GM23248 (cell line): ENCODE results near the gene UTS2R. TPM values are rescaled to one million over a fixed set of nuclear protein-coding genes. Genes with fewer than 3 reads are reported as not detected.

Experiments used
- DNase-seq: peaks from one replicate; pipeline ENCODE4 v3.0.0-alpha.2; 2015
- H2AFZ ChIP-seq: fragments of 200-600 bp; sonication (generic); 2 replicates; pipeline ENCODE4 v1.6.1; 2016; ENCODE audit warnings: antibody characterized with exemption
- H3F3A ChIP-seq: fragments of 200-600 bp; sonication (generic); 2 replicates; pipeline ENCODE4 v1.6.1; 2016; ENCODE audit warnings: mild to moderate bottlenecking, antibody characterized with exemption, mixed run types; ENCODE audit not compliant: insufficient read depth
- H3K27ac ChIP-seq: fragments of 200-600 bp; sonication (generic); 2 replicates; pipeline ENCODE4 v1.5.1; 2016; ENCODE audit warnings: mild to moderate bottlenecking
- H3K27me3 ChIP-seq: fragments of 200-600 bp; sonication (generic); replicated peaks from 2 replicates; pipeline ENCODE4 v1.6.1; 2016; ENCODE audit warnings: mild to moderate bottlenecking; ENCODE audit not compliant: insufficient read depth
- H3K36me3 ChIP-seq: fragments of 200-600 bp; sonication (generic); 2 replicates; pipeline ENCODE4 v1.6.1; 2016; ENCODE audit warnings: low read depth, mild to moderate bottlenecking
- H3K4me1 ChIP-seq: fragments of 200-600 bp; sonication (generic); 2 replicates; pipeline ENCODE4 v1.6.1; 2016; ENCODE audit warnings: mild to moderate bottlenecking; ENCODE audit not compliant: insufficient read depth
- H3K4me2 ChIP-seq: fragments of 200-600 bp; sonication (generic); one replicate; pipeline ENCODE4 v1.6.1; 2016; ENCODE audit warnings: mild to moderate bottlenecking; ENCODE audit not compliant: unreplicated experiment
- H3K4me3 ChIP-seq: fragments of 200-600 bp; sonication (generic); 2 replicates; pipeline ENCODE4 v1.5.1; 2016; ENCODE audit warnings: mild to moderate bottlenecking
- H3K79me2 ChIP-seq: fragments of 200-600 bp; sonication (generic); 2 replicates; pipeline ENCODE4 v1.6.1; 2016; ENCODE audit warnings: mild to moderate bottlenecking; ENCODE audit not compliant: insufficient read depth
- H3K9ac ChIP-seq: fragments of 200-600 bp; sonication (generic); 2 replicates; pipeline ENCODE4 v1.6.1; 2016; ENCODE audit warnings: mild to moderate bottlenecking
- H3K9me2 ChIP-seq: fragments of 200-600 bp; sonication (generic); 2 replicates; pipeline ENCODE4 v1.6.1; 2016; ENCODE audit warnings: mixed run types, mild to moderate bottlenecking, moderate library complexity; ENCODE audit not compliant: insufficient read depth
- H3K9me3 ChIP-seq: fragments of 200-600 bp; sonication (generic); one replicate; pipeline ENCODE4 v1.6.1; 2017; ENCODE audit warnings: low read depth
- H4K20me1 ChIP-seq: fragments of 200-600 bp; sonication (generic); 2 replicates; pipeline ENCODE4 v1.6.0; 2016; ENCODE audit not compliant: insufficient read depth
- EZH2 ChIP-seq: fragments of 200-600 bp; sonication (generic); IDR thresholded peaks from 2 replicates; pipeline ENCODE4 v1.6.1; 2018; ENCODE audit warnings: antibody characterized with exemption, mild to moderate bottlenecking; ENCODE audit not compliant: insufficient read depth, poor library complexity, severe bottlenecking
- EZH2phosphoT487 ChIP-seq: fragments of 200-600 bp; sonication (generic); IDR thresholded peaks from 2 replicates; pipeline ENCODE4 v1.6.1; 2018; ENCODE audit warnings: antibody characterized with exemption, moderate library complexity, mild to moderate bottlenecking, low read depth; ENCODE audit not compliant: insufficient read depth
- WGBS, 2 experiments: methylation state at CpG; one replicate each; pipeline ENCODE4 v1.1.6; 2015 to 2017; ENCODE audit warnings: low lambda C conversion rate in 2 of 2, low coverage in 1 of 2; ENCODE audit errors: missing lambda C conversion rate in 2 of 2; 5-methylcytosine and 5-hydroxymethylcytosine counted together
- in situ Hi-C: fragments of 300-500 bp; cut with MboI; formaldehyde crosslinking; loops from 2 replicates; pipeline ENCODE4 v1.15.0; 2020
- polyA plus RNA-seq: library from polyadenylated mRNA; unstranded; fragments of >200 nt; fragmentation: Nextera tagmentation; extraction: Ambion mirVana; gene quantifications from 2 replicates; pipeline ENCODE4 v1.2.1, GENCODE V29; 2016
- small RNA-seq: library from RNA; depleted of rRNA; stranded (forward); fragments of <200 nt; gene quantifications from one replicate; pipeline ENCODE3, GENCODE V24; 2014; ENCODE audit warnings: low read depth, low replicate concordance
- total RNA-seq: library from RNA; depleted of rRNA; stranded (reverse); fragments of >200 nt; shearing (Covaris generic); gene quantifications from 2 replicates; pipeline ENCODE4 v1.2.3, GENCODE V29; 2014; rRNA removed

UTS2R gene
- total and polyA plus RNA-seq, 2 experiments from 2014 or later, result not detected

GRCh38 chr17:82424001-82424862, 52.7 kb downstream of the UTS2R start:
- H3F3A ChIP-seq, result no peaks in the 10 kb centered on the region
- no peak overlapping the region for H3K4me3 ChIP-seq
- in situ Hi-C loops, result no loop called here
- H3K27me3 ChIP-seq, result no peaks in the 10 kb centered on the region
- DNase-seq, result peak; percentile 66
- H4K20me1 ChIP-seq, result no peaks in the 10 kb centered on the region
- no peak overlapping the region for H3K9ac ChIP-seq
- no peaks in the 10 kb centered on the region for H3K9me3 ChIP-seq
- no peaks in the 10 kb centered on the region for H3K79me2 ChIP-seq
- no peak overlapping the region for H3K27ac ChIP-seq
- peaks cover 6% of the 10 kb centered on the region; the same call in 1 of the 2 replicates for H3K4me1 ChIP-seq
- TF ChIP-seq EZH2phosphoT487, result no peak
- no peak for TF ChIP-seq EZH2
- WGBS, 2 experiments, result 72 to 74% methylated on average over 25 of the region's 25 CpGs
- H3K9me2 ChIP-seq, result no peaks in the 10 kb centered on the region
- H2AFZ ChIP-seq, result no peak overlapping the region
- H3K4me2 ChIP-seq, result no peak overlapping the region
- H3K36me3 ChIP-seq, result no peaks in the 10 kb centered on the region

GRCh38 chr17:82424863-82425159, 53.2 kb downstream of the UTS2R start:
- Histone ChIP-seq H3K27ac (no peak overlapping the region), H3K9me2 (no peaks in the 10 kb centered on the region), H3K27me3 (no peaks in the 10 kb centered on the region), H3K9me3 (no peaks in the 10 kb centered on the region), H3K36me3 (no peaks in the 10 kb centered on the region), H3K9ac (no peak overlapping the region), H3F3A (no peaks in the 10 kb centered on the region), H3K79me2 (no peaks in the 10 kb centered on the region), H3K4me2 (no peak overlapping the region), H3K4me3 (no peak overlapping the region), H2AFZ (no peak overlapping the region), H3K4me1 (0 out of 2 replicates have a peak, but pooled peaks cover under 1% of the 10 kb centered on the region), H4K20me1 (no peaks in the 10 kb centered on the region)
- no peak for DNase-seq
- TF ChIP-seq EZH2, result no peak
- TF ChIP-seq EZH2phosphoT487, result no peak
- in situ Hi-C loops, result no loop called here
- WGBS, 2 experiments, result 66 to 85% methylated on average over 2 of the region's 2 CpGs

Small RNA genes lying within 50 kb of the gene (small RNA-seq; reads per million reads assigned to genes)
- gene RF00019, result not detected

Other genes with a start within 250 kb of the UTS2R start
- 12.3 and 15.3 TPM in 2 replicates for gene CCDC57, start 158.9 kb upstream of the UTS2R start, total RNA-seq
- gene CCDC57, start 158.9 kb upstream of the UTS2R start, polyA plus RNA-seq, result 6.2 and 10.6 TPM in 2 replicates
- 550 and 595 TPM in 2 replicates for gene SLC16A3, start 142.7 kb upstream of the UTS2R start, total RNA-seq
- 95.5 and 97.7 TPM in 2 replicates for gene SLC16A3, start 142.7 kb upstream of the UTS2R start, polyA plus RNA-seq
- gene CSNK1D, start 98.1 kb upstream of the UTS2R start, total RNA-seq, result 24.5 and 35.1 TPM in 2 replicates
- gene CSNK1D, start 98.1 kb upstream of the UTS2R start, polyA plus RNA-seq, result 102 and 114 TPM in 2 replicates
- 0.22 TPM in 1 of 2 replicates, not detected in the other for gene CD7, start 54.2 kb upstream of the UTS2R start, total RNA-seq
- 0.23 TPM in 1 of 2 replicates, not detected in the other for gene CD7, start 54.2 kb upstream of the UTS2R start, polyA plus RNA-seq
- 1.4 and 3.0 TPM in 2 replicates for gene SECTM1, start 38.0 kb upstream of the UTS2R start, total RNA-seq
- gene SECTM1, start 38.0 kb upstream of the UTS2R start, polyA plus RNA-seq, result 1.4 TPM in 2 replicates
- gene TEX19, start 12.5 kb upstream of the UTS2R start, total RNA-seq, result not detected in 2 replicates
- not detected in 2 replicates for gene TEX19, start 12.5 kb upstream of the UTS2R start, polyA plus RNA-seq
- 5.9 and 9.7 TPM in 2 replicates for gene HEXD, start 46.6 kb downstream of the UTS2R start, total RNA-seq
- gene HEXD, start 46.6 kb downstream of the UTS2R start, polyA plus RNA-seq, result 4.1 and 5.7 TPM in 2 replicates
- 34.1 and 44.7 TPM in 2 replicates for gene OGFOD3, start 46.8 kb downstream of the UTS2R start, total RNA-seq
- gene OGFOD3, start 46.8 kb downstream of the UTS2R start, polyA plus RNA-seq, result 38.1 and 43.6 TPM in 2 replicates
- 66.5 and 93.6 TPM in 2 replicates for gene CYBC1, start 79.0 kb downstream of the UTS2R start, total RNA-seq
- 54.0 and 58.3 TPM in 2 replicates for gene CYBC1, start 79.0 kb downstream of the UTS2R start, polyA plus RNA-seq
- 55.2 and 69.0 TPM in 2 replicates for gene NARF, start 87.0 kb downstream of the UTS2R start, total RNA-seq
- 67.2 and 70.2 TPM in 2 replicates for gene NARF, start 87.0 kb downstream of the UTS2R start, polyA plus RNA-seq
- gene FOXK2, start 148.0 kb downstream of the UTS2R start, total RNA-seq, result 38.4 and 43.0 TPM in 2 replicates
- 5.6 and 6.6 TPM in 2 replicates for gene FOXK2, start 148.0 kb downstream of the UTS2R start, polyA plus RNA-seq